ENCODE data around the gene NDFIP1. TPM values are rescaled to one million over a fixed set of nuclear protein-coding genes. Genes with fewer than 3 reads are reported as not detected.
"Not testable (repeated sequence)": the region's sequence is repeated elsewhere in the genome, so short reads cannot be mapped to it uniquely, and the experiment has no call there.

NDFIP1 gene
- total RNA-seq, 1 donor from 2014 or later, result 56.1 TPM

DNA sequence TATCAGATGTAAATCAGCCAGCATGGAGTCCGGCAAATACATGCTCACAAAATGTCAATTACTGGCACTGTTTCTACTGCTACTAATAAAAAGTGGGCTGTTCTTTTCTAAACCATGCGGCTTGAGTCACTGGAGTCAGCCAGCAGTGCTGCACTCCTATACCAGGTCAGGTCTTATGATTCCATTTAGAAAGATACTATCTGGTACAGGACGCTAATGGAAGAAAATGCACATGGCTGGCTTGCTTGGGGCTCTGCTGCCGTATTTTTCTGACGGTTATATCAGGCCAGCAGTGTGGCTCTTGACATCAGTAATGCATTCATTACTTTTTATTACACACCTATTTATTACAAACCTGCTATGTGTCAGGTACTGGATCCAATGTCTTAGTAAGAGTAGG is 74.3 kb downstream of the NDFIP1 start:
- no peaks in the 10 kb centered on the region for H3K36me3 Mint-ChIP-seq (ENCODE audit: unreplicated experiment)
- TF ChIP-seq, protein P1, sequence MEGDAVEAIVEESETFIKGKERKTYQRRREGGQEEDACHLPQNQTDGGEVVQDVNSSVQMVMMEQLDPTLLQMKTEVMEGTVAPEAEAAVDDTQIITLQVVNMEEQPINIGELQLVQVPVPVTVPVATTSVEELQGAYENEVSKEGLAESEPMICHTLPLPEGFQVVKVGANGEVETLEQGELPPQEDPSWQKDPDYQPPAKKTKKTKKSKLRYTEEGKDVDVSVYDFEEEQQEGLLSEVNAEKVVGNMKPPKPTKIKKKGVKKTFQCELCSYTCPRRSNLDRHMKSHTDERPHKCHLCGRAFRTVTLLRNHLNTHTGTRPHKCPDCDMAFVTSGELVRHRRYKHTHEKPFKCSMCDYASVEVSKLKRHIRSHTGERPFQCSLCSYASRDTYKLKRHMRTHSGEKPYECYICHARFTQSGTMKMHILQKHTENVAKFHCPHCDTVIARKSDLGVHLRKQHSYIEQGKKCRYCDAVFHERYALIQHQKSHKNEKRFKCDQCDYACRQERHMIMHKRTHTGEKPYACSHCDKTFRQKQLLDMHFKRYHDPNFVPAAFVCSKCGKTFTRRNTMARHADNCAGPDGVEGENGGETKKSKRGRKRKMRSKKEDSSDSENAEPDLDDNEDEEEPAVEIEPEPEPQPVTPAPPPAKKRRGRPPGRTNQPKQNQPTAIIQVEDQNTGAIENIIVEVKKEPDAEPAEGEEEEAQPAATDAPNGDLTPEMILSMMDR (IDR thresholded peaks at IDR 0.05; ENCODE audit: partially characterized antibody, unreplicated experiment), result no peak
- H3K27ac Mint-ChIP-seq (ENCODE audit: unreplicated experiment), result no peak overlapping the region
- DNase-seq, result no peak
- H3K4me1 Mint-ChIP-seq (ENCODE audit: low read depth, unreplicated experiment), result no peaks in the 10 kb centered on the region
- no peaks in the 10 kb centered on the region for H3K27me3 Mint-ChIP-seq (ENCODE audit: unreplicated experiment)
- H3K4me3 Mint-ChIP-seq (ENCODE audit: unreplicated experiment), result no peak overlapping the region
- H3K9me3 Mint-ChIP-seq (ENCODE audit: unreplicated experiment), result peaks cover 1% of the 10 kb centered on the region

DNA sequence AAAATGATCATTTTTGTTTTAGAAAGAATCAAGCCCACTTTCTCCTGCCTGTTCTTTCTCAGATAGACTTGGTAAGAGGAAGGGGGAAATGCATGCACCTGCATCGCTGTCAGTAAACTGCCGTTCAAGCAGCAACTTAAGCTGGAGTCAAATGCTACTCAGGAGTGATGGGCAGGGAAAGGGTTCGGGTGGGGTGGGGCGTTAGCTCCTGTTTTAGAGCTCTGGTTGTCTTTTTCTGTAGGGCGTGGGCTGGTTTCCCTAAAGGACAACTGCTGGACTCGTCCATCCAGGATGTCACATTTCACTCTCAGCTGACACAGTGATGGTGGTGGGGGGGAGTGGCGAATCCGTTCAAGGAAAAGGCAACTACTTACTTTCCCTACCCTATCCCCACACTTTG is 75.0 kb downstream of the NDFIP1 start:
- no peak for DNase-seq
- H3K4me1 Mint-ChIP-seq (ENCODE audit: low read depth, unreplicated experiment), result no peaks in the 10 kb centered on the region
- H3K27me3 Mint-ChIP-seq (ENCODE audit: unreplicated experiment), result no peaks in the 10 kb centered on the region
- H3K9me3 Mint-ChIP-seq (ENCODE audit: unreplicated experiment), result peaks cover 1% of the 10 kb centered on the region
- no peak overlapping the region for H3K4me3 Mint-ChIP-seq (ENCODE audit: unreplicated experiment)
- no peak overlapping the region for H3K27ac Mint-ChIP-seq (ENCODE audit: unreplicated experiment)
- H3K36me3 Mint-ChIP-seq (ENCODE audit: unreplicated experiment), result no peaks in the 10 kb centered on the region
- TF ChIP-seq, protein P1 (IDR thresholded peaks at IDR 0.05; ENCODE audit: partially characterized antibody, unreplicated experiment), result no peak

DNA sequence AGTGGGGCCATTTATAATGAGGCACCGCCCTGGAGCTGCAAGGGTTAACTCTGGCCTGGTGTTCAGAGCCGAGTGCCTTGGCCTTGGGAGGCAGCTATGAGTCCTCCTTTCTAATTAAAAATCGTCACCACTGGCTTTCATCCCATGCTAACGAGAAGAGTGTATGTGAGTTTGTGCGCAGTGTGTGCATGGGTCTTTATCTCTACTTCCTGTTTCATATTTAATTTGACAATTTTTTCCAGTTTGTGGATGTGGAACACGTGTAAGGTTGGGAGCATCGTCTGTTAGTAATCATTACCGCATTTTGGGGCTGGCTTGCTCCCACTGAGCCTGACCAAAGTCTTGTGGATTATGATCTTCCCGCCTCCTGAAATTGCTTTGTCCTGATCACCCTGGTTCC is 76.4 kb downstream of the NDFIP1 start:
- Mint-ChIP-seq H3K36me3 (ENCODE audit: unreplicated experiment) (no peaks in the 10 kb centered on the region), H3K4me3 (ENCODE audit: unreplicated experiment) (no peak overlapping the region), H3K4me1 (ENCODE audit: low read depth, unreplicated experiment) (no peaks in the 10 kb centered on the region), H3K27ac (ENCODE audit: unreplicated experiment) (no peak overlapping the region), H3K27me3 (ENCODE audit: unreplicated experiment) (peaks cover 2% of the 10 kb centered on the region), H3K9me3 (ENCODE audit: unreplicated experiment) (peaks cover 1% of the 10 kb centered on the region)
- DNase-seq, result no peak
- TF ChIP-seq, protein P1 (IDR thresholded peaks at IDR 0.05; ENCODE audit: partially characterized antibody, unreplicated experiment), result no peak

DNA sequence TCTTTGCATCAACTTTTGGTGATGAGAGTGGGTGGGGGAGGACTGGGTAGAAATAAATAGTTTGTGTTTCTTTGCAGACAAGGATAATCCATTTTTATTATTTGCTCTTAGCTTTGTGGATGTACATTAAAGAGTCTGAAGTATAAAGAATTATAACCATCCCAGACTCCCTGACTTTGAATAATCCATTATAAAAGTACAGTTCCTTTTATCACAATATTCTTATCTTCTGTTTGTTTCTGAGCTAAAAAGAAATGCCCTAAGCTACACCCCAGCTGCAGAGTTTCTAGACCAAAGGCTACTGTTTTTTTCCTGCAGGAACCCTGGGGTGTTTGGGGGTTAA is 77.9 kb downstream of the NDFIP1 start:
- TF ChIP-seq, protein P1 (IDR thresholded peaks at IDR 0.05; ENCODE audit: partially characterized antibody, unreplicated experiment), result no peak
- Mint-ChIP-seq H3K36me3 (ENCODE audit: unreplicated experiment) (no peaks in the 10 kb centered on the region), H3K9me3 (ENCODE audit: unreplicated experiment) (peaks cover 1% of the 10 kb centered on the region), H3K27me3 (ENCODE audit: unreplicated experiment) (peaks cover 2% of the 10 kb centered on the region), H3K4me1 (ENCODE audit: low read depth, unreplicated experiment) (no peaks in the 10 kb centered on the region), H3K27ac (ENCODE audit: unreplicated experiment) (no peak overlapping the region), H3K4me3 (ENCODE audit: unreplicated experiment) (no peak overlapping the region)
- DNase-seq, result no peak

DNA sequence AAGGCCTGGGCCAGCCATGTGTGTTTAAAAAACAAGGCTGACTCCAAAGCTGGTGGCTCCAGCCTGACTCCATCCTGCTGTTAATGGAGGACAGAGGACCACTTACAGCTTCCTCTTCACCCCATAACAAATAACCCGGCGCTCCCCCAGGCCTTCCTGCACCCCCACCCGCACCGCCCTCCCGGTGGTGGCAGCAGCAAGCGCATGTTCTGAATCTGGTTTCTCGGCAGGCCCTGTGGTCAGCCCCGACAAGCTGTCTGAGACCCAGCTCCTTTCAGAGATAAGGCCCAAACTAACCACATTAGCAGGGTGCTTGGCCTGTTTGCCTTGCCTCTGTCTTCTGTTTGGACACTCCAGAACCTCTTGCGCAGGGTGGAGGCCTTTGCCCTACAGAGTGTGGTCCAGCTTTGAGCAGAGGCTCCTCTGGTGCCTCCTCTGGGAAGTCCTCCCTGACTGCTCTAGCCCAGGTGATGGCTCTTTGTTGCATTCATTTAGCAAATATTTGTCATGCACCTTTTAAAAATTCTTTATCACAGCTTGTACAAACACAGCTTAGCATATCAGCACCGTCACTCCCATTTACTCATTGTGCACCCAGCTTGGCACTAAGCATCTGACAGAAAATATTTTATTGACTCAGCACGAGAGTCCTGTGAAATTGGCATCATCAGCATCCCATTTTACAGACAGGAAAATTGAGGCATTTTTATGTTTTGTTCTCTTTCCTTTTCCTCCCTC is 78.4 kb downstream of the NDFIP1 start:
- no peaks in the 10 kb centered on the region for H3K36me3 Mint-ChIP-seq (ENCODE audit: unreplicated experiment)
- H3K27me3 Mint-ChIP-seq (ENCODE audit: unreplicated experiment), result peaks cover 2% of the 10 kb centered on the region
- H3K4me3 Mint-ChIP-seq (ENCODE audit: unreplicated experiment), result no peak overlapping the region
- DNase-seq, result no peak
- no peak overlapping the region for H3K27ac Mint-ChIP-seq (ENCODE audit: unreplicated experiment)
- TF ChIP-seq, protein P1 (IDR thresholded peaks at IDR 0.05; ENCODE audit: partially characterized antibody, unreplicated experiment), result no peak
- peaks cover 1% of the 10 kb centered on the region for H3K9me3 Mint-ChIP-seq (ENCODE audit: unreplicated experiment)
- no peaks in the 10 kb centered on the region for H3K4me1 Mint-ChIP-seq (ENCODE audit: low read depth, unreplicated experiment)

DNA sequence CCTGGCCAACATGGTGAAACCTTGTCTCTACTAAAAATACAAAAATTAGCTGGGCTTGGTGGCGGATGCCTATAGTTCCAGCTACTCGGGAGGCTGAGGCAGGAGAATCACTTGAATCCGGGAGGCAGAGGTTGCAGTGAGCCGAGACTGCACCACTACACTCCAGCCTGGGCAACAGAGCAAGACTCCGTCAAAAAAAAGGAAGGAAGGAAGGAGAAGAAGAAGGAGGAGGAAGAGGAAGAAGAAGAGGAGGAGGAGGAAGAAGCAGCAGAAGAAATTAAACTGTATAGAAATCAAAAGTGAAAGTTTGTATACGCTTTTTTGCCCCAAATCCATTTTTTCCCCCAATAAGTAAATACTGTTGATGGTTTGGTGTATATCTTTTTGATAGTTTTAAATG is 80.1 kb downstream of the NDFIP1 start:
- DNase-seq; H3K4me3 Mint-ChIP-seq (ENCODE audit: unreplicated experiment); H3K4me1 Mint-ChIP-seq (ENCODE audit: low read depth, unreplicated experiment); H3K27me3 Mint-ChIP-seq (ENCODE audit: unreplicated experiment); H3K27ac Mint-ChIP-seq (ENCODE audit: unreplicated experiment); H3K9me3 Mint-ChIP-seq (ENCODE audit: unreplicated experiment); H3K36me3 Mint-ChIP-seq (ENCODE audit: unreplicated experiment): not testable (repeated sequence)

Measured in glutamatergic neuron (in vitro differentiated cells).